ENCODE measurements around the gene PPP1R12B. TPM values are rescaled to one million over a fixed set of nuclear protein-coding genes. Genes with fewer than 3 reads are reported as not detected.

The PPP1R12B gene
- total RNA-seq, 4 donors from 2014 or later = 38.8 to 127 (median 85.9) TPM

DNA sequence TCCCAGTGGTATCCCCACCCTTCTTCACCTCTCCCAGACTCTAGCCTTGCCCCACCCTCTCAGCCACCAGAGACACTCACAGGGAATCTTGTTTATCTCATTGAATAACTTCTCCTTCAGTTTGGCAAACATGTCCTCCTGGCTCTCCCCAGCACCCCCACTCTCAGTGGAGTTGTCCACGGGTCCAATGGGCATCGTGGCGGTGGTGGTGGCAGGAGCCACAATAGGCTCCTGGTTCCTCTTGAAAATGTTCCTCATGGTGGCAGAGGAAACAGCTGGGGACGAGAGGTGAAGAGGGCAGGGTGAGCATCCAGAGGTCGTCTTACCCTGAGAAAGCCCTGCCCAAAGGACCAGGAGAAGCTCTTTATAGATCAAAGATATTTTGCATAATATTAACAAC is 257.0 kb downstream of the PPP1R12B start:
- TF ChIP-seq, protein P1, sequence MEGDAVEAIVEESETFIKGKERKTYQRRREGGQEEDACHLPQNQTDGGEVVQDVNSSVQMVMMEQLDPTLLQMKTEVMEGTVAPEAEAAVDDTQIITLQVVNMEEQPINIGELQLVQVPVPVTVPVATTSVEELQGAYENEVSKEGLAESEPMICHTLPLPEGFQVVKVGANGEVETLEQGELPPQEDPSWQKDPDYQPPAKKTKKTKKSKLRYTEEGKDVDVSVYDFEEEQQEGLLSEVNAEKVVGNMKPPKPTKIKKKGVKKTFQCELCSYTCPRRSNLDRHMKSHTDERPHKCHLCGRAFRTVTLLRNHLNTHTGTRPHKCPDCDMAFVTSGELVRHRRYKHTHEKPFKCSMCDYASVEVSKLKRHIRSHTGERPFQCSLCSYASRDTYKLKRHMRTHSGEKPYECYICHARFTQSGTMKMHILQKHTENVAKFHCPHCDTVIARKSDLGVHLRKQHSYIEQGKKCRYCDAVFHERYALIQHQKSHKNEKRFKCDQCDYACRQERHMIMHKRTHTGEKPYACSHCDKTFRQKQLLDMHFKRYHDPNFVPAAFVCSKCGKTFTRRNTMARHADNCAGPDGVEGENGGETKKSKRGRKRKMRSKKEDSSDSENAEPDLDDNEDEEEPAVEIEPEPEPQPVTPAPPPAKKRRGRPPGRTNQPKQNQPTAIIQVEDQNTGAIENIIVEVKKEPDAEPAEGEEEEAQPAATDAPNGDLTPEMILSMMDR (IDR thresholded peaks at IDR 0.05; ENCODE audit: low read depth) = no peak

DNA sequence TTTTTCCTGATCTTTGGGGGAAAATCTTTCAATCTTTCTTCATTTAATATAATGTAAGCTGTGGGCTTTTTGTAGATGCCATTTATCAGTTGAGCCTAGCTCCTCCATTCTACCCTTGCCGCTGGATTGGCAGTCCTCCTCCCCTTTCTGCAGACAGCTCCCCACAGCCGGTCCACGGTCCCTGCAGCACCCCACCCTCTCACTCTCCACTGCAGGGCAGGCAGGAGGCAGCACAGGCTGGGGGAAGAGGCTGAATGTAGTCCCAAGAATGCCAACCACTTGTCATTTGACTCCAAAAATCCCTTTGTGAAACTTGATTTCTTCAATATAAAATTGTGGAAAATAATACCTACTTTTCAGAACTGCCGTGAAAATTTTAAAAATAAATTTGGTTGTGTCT is 265.1 kb downstream of the PPP1R12B start:
- TF ChIP-seq, protein P1 (IDR thresholded peaks at IDR 0.05; ENCODE audit: low read depth) = no peak

DNA sequence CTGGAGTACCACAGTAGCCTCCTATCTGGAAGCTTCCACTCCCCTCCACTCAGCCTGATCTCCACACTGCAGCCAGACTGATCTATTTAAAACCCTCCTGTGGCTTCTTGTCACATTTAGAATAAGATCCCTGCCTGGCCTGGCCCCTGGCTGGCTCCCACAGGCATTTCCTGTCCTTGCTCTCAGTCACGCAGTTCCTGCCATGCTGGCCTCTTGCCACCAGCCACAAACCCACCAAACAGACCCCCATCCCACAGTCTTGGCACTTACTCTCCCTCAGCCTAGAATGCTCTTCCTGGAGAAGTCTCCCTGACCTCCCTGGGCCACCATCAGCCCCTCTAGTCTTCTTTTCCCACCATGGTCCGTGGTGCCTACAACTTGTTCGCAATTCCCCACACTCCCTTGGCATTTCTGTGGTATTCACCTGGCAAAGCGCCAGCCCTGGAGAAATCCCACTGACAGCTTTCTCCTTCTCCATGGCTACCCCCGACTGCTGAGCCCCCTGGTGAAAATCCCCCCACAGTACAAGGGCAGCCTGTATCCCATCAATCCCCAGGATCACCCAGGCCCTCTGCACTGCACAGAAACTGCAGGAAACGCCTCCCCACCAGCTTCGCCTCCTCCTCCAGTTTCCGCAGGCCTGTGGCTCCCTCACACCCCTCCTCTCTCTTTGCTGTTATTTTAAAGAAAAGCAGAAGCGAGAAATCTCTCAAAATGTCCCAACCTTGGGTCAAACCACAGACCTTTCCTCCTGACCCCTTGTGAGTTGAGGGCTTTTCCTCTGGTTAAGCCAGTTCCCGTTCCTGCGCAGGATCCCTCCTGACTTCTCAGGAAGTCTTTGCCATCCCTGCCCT is 267.2 kb downstream of the PPP1R12B start:
- TF ChIP-seq, protein P1 (IDR thresholded peaks at IDR 0.05; ENCODE audit: low read depth) = no peak

DNA sequence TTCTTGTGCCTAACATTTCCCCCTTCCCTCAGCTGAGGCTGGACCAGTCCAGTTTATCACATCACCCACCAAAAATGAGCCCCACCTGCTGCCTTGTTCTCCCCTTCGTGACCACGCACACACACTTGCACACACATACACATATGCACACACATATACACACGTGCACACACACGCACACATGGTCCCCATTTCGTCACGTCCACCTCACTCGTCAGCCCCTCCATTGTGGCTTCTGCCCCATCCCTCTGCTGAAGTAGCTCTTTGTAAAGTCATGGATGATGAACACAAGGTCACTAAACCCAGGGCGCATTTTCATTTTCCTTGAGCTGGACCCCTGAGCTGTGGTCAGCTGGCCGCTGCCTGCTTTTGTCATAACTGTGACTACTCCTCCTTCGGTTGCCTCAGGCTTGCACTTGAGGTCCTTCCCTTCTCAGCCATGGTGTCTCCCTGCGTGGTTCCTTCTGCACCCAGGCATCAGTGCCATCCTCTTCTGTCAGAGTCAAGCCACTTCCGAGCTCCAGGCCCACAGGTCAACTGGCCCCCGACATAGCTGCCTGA is 267.9 kb downstream of the PPP1R12B start:
- TF ChIP-seq, protein P1 (IDR thresholded peaks at IDR 0.05; ENCODE audit: low read depth) = no peak

DNA sequence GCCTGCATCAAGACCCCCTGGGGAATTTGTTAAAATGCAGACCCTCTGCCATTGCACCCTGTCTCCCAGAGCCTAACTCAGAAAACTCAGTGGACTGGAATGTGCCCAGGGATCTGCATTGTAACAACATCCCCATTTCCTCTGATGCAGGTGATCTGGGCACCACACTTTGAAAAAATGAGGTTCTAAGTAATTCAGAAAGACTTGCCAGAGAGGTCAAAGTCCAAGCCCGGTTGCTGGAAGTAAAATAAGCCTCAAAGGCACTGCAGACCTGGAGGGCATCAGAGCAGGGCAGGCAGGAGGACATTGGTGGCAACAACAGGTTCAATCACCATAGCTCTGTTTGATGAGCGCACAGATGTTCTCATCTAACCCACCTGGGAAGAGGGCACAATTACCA is 271.0 kb downstream of the PPP1R12B start:
- TF ChIP-seq, protein P1 (IDR thresholded peaks at IDR 0.05; ENCODE audit: low read depth) = no peak

DNA sequence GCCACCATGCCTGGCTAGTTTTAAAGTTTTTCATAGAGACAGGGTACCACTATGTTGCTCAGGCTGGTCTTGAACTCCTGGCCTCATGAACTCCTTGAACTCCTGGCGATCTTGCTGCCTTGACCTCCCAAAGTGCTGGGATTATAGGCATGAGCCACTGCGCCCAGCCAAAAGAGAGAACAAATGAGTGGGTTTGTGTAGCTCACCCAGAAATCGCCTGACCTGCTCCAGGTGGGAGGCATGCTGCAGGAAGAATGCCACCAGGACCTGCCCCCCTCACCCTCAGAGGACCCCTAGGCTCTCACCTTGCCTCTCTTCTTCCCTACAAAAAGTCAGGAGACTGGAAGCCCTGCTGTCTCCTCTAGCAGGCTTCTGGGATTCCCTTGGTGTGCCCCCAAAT is 272.9 kb downstream of the PPP1R12B start:
- TF ChIP-seq, protein P1 (IDR thresholded peaks at IDR 0.05; ENCODE audit: low read depth) = no peak

DNA sequence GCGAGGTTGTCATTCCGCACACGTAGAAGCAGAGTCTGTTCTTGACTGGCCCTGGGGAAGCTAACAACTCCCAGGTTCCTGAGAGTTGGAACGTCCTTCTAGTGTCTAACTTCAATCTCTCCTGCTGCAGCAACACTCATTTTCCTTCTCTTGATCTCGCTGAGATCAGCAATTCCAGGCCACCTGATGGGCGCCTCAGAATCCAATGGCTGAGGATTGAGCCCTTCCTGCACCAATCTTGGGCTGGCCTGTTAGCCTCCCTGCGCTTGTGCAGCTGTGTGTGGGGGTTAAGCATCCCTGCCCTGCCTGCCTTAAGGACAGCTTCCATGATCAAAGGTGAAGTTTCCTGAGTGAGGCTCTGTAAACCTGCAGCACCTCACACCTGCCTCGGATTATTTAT is 273.9 kb downstream of the PPP1R12B start:
- TF ChIP-seq, protein P1 (IDR thresholded peaks at IDR 0.05; ENCODE audit: low read depth) = no peak

Measured in subcutaneous adipose tissue (tissue), 4 donors.